ENCODE data around the gene PSMD4.
A peak's percentile ranks its signal among the peaks of the same experiment; 100 is the strongest.
"Not testable (repeated sequence)": the region's sequence is repeated elsewhere in the genome, so short reads cannot be mapped to it uniquely, and the experiment has no call there.

The PSMD4 gene

DNA sequence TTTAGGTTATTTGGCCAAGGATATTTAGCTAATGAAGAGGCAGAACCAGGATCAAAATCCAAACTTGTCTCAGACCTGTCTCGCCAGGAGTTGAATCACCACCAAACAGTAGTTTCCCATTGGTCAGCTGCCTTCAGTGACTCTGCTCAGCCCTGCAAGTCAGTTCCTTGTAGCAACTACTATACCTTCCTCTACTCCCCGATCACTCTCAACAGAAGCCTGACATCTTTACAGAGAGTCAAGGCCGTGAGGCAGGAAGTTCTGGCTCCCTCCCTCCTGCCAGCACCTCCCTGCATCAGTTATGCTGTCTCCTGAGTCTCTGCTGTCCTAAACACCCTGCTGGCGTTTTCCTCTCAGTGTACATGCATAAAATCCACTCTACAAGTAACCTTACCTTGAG, 13.2 kb downstream of the PSMD4 start:
- Histone ChIP-seq H3K36me3 (ENCODE audit: control insufficient read depth in 5 of 5, insufficient read depth in 5 of 5, low read length in 5 of 5) (peaks cover 6 to 60% (median 55%) of the 10 kb centered on the region in 5 donors), H3K4me3 (ENCODE audit: low read depth in 1 of 5, low read length in 5 of 5) (no peak overlapping the region), H3K27ac (ENCODE audit: low read depth, low read length) (no peak overlapping the region), H3K27me3 (ENCODE audit: control insufficient read depth in 5 of 5, insufficient read depth in 4 of 5, low read length in 5 of 5) (no peaks in the 10 kb centered on the region), H3K9ac (ENCODE audit: low read length in 5 of 5) (no peak overlapping the region), H3K9me3 (ENCODE audit: control insufficient read depth in 5 of 5, low read length in 5 of 5) (no peaks in the 10 kb centered on the region), H3K4me1 (ENCODE audit: control insufficient read depth in 5 of 5, insufficient read depth in 5 of 5, low read length in 5 of 5) (peaks cover 0 to 4% (median 0%) of the 10 kb centered on the region in 5 donors)

GRCh38 chr1:151273924-151274466, 19.5 kb downstream of the PSMD4 start:
- Histone ChIP-seq H3K9me3 (ENCODE audit: control insufficient read depth in 5 of 5, low read length in 5 of 5) (no peaks in the 10 kb centered on the region), H3K9ac (ENCODE audit: low read length in 5 of 5) (peak overlapping the region in 1 of 5 donors; percentile 19), H3K27me3 (ENCODE audit: control insufficient read depth in 5 of 5, insufficient read depth in 4 of 5, low read length in 5 of 5) (no peaks in the 10 kb centered on the region), H3K4me3 (ENCODE audit: low read depth in 1 of 5, low read length in 5 of 5) (no peak overlapping the region), H3K36me3 (ENCODE audit: control insufficient read depth in 5 of 5, insufficient read depth in 5 of 5, low read length in 5 of 5) (peaks cover 0 to 8% (median 6%) of the 10 kb centered on the region in 5 donors), H3K4me1 (ENCODE audit: control insufficient read depth in 5 of 5, insufficient read depth in 5 of 5, low read length in 5 of 5) (peaks cover 0 to 10% (median 8%) of the 10 kb centered on the region in 5 donors), H3K27ac (ENCODE audit: low read depth, low read length) (no peak overlapping the region)

- H3K4me3 ChIP-seq (ENCODE audit: low read depth in 1 of 5, low read length in 5 of 5); H3K9ac ChIP-seq (ENCODE audit: low read length in 5 of 5); H3K9me3 ChIP-seq (ENCODE audit: control insufficient read depth in 5 of 5, low read length in 5 of 5); H3K27me3 ChIP-seq (ENCODE audit: control insufficient read depth in 5 of 5, insufficient read depth in 4 of 5, low read length in 5 of 5); H3K4me1 ChIP-seq (ENCODE audit: control insufficient read depth in 5 of 5, insufficient read depth in 5 of 5, low read length in 5 of 5); H3K27ac ChIP-seq (ENCODE audit: low read depth, low read length); H3K36me3 ChIP-seq (ENCODE audit: control insufficient read depth in 5 of 5, insufficient read depth in 5 of 5, low read length in 5 of 5): not testable (repeated sequence)
Measured at GRCh38 chr1:151275341-151275740, 20.8 kb downstream of the PSMD4 start.

DNA sequence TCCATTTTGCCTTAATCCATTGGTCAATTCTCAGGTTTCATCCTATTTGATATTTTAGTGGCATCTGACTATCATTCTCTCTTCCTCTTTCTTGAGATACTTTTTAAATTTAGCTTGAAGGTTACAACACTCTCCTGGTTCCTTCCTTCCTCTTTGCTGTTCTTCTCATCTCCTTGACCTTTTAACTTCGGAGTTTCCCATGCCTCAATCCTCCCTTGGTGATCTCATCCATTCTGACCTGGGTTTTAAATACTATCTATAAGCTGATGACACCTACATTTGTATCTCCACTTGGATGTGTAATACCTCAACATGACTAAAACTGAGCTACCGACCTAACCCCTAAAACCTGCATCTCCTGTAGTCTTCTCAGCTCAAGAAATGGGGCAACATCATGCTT, 22.7 kb downstream of the PSMD4 start:
- Histone ChIP-seq H3K27me3 (ENCODE audit: control insufficient read depth in 5 of 5, insufficient read depth in 4 of 5, low read length in 5 of 5) (no peaks in the 10 kb centered on the region), H3K27ac (ENCODE audit: low read depth, low read length) (no peak overlapping the region), H3K9me3 (ENCODE audit: control insufficient read depth in 5 of 5, low read length in 5 of 5) (no peaks in the 10 kb centered on the region), H3K4me1 (ENCODE audit: control insufficient read depth in 5 of 5, insufficient read depth in 5 of 5, low read length in 5 of 5) (peaks cover 4 to 19% (median 8%) of the 10 kb centered on the region in 5 donors), H3K4me3 (ENCODE audit: low read depth in 1 of 5, low read length in 5 of 5) (no peak overlapping the region), H3K9ac (ENCODE audit: low read length in 5 of 5) (no peak overlapping the region), H3K36me3 (ENCODE audit: control insufficient read depth in 5 of 5, insufficient read depth in 5 of 5, low read length in 5 of 5) (no peaks in the 10 kb centered on the region)

- peaks cover 0 to 16% (median 11%) of the 10 kb centered on the region in 5 donors for H3K36me3 ChIP-seq (ENCODE audit: control insufficient read depth in 5 of 5, insufficient read depth in 5 of 5, low read length in 5 of 5)
- peaks cover 8 to 35% (median 23%) of the 10 kb centered on the region in 5 donors for H3K4me1 ChIP-seq (ENCODE audit: control insufficient read depth in 5 of 5, insufficient read depth in 5 of 5, low read length in 5 of 5)
- H3K9me3 ChIP-seq (ENCODE audit: control insufficient read depth in 5 of 5, low read length in 5 of 5), result no peaks in the 10 kb centered on the region
- H3K9ac ChIP-seq (ENCODE audit: low read length in 5 of 5), result peak overlapping the region; percentile 59 to 94 (median 79)
- H3K4me3 ChIP-seq (ENCODE audit: low read depth in 1 of 5, low read length in 5 of 5), result peak overlapping the region; percentile 68 to 99 (median 89)
- peak overlapping the region; percentile 97 for H3K27ac ChIP-seq (ENCODE audit: low read depth, low read length)
- H3K27me3 ChIP-seq (ENCODE audit: control insufficient read depth in 5 of 5, insufficient read depth in 4 of 5, low read length in 5 of 5), result no peaks in the 10 kb centered on the region
Measured at GRCh38 chr1:151281225-151281968, 26.9 kb downstream of the PSMD4 start.

- H3K27ac ChIP-seq (ENCODE audit: low read depth, low read length), result peak within 1 kb of the TSS; percentile 97
- H3K9me3 ChIP-seq (ENCODE audit: control insufficient read depth in 5 of 5, low read length in 5 of 5), result no peaks in the 10 kb centered on the region
- peaks cover 8 to 35% (median 23%) of the 10 kb centered on the region in 5 donors for H3K4me1 ChIP-seq (ENCODE audit: control insufficient read depth in 5 of 5, insufficient read depth in 5 of 5, low read length in 5 of 5)
- H3K36me3 ChIP-seq (ENCODE audit: control insufficient read depth in 5 of 5, insufficient read depth in 5 of 5, low read length in 5 of 5), result peaks cover 0 to 24% (median 19%) of the 10 kb centered on the region in 5 donors
- no peaks in the 10 kb centered on the region for H3K27me3 ChIP-seq (ENCODE audit: control insufficient read depth in 5 of 5, insufficient read depth in 4 of 5, low read length in 5 of 5)
- peak within 1 kb of the TSS; percentile 60 to 94 (median 84) for H3K9ac ChIP-seq (ENCODE audit: low read length in 5 of 5)
- peak within 1 kb of the TSS; percentile 68 to 99 (median 89) for H3K4me3 ChIP-seq (ENCODE audit: low read depth in 1 of 5, low read length in 5 of 5)
Measured at GRCh38 chr1:151281969-151282882, 27.7 kb downstream of the PSMD4 start, which contains the start of gene ZNF687. Gene ZNF687 (plus strand): TSS chr1:151282299. CDS start chr1:151286292, 3,993 bp downstream.

GRCh38 chr1:151282883-151283725, 28.6 kb downstream of the PSMD4 start:
- H3K27ac ChIP-seq (ENCODE audit: low read depth, low read length), result peak overlapping the region; percentile 97
- H3K4me1 ChIP-seq (ENCODE audit: control insufficient read depth in 5 of 5, insufficient read depth in 5 of 5, low read length in 5 of 5), result peaks cover 5 to 29% (median 23%) of the 10 kb centered on the region in 5 donors
- H3K4me3 ChIP-seq (ENCODE audit: low read depth in 1 of 5, low read length in 5 of 5), result peak overlapping the region; percentile 55 to 94 (median 81)
- H3K9ac ChIP-seq (ENCODE audit: low read length in 5 of 5), result peak overlapping the region; percentile 35 to 94 (median 84)
- peaks cover 0 to 33% (median 28%) of the 10 kb centered on the region in 5 donors for H3K36me3 ChIP-seq (ENCODE audit: control insufficient read depth in 5 of 5, insufficient read depth in 5 of 5, low read length in 5 of 5)
- no peaks in the 10 kb centered on the region for H3K9me3 ChIP-seq (ENCODE audit: control insufficient read depth in 5 of 5, low read length in 5 of 5)
- no peaks in the 10 kb centered on the region for H3K27me3 ChIP-seq (ENCODE audit: control insufficient read depth in 5 of 5, insufficient read depth in 4 of 5, low read length in 5 of 5)

GRCh38 chr1:151284013-151284577, 29.6 kb downstream of the PSMD4 start:
- Histone ChIP-seq H3K4me3 (ENCODE audit: low read depth in 1 of 5, low read length in 5 of 5) (peak overlapping the region in 1 of 5 donors; percentile 94), H3K27me3 (ENCODE audit: control insufficient read depth in 5 of 5, insufficient read depth in 4 of 5, low read length in 5 of 5) (no peaks in the 10 kb centered on the region), H3K4me1 (ENCODE audit: control insufficient read depth in 5 of 5, insufficient read depth in 5 of 5, low read length in 5 of 5) (peaks cover 5 to 33% (median 23%) of the 10 kb centered on the region in 5 donors), H3K9me3 (ENCODE audit: control insufficient read depth in 5 of 5, low read length in 5 of 5) (no peaks in the 10 kb centered on the region), H3K27ac (ENCODE audit: low read depth, low read length) (peak overlapping the region; percentile 97), H3K9ac (ENCODE audit: low read length in 5 of 5) (peak overlapping the region in 4 of 5 donors; percentile 11 to 94 (median 38)), H3K36me3 (ENCODE audit: control insufficient read depth in 5 of 5, insufficient read depth in 5 of 5, low read length in 5 of 5) (peaks cover 0 to 43% (median 38%) of the 10 kb centered on the region in 5 donors)

Data from subcutaneous abdominal adipose tissue (tissue), 5 donors.